ENCODE measurements around the gene SLIT3. TPM values are rescaled to one million over a fixed set of nuclear protein-coding genes. Genes with fewer than 3 reads are reported as not detected.

The SLIT3 gene
- total and polyA plus RNA-seq, 2 donors, result 8.4 to 9.2 TPM

GRCh38 chr5:168654211-168654721 lies 646.7 kb downstream of the SLIT3 start:
- DNase-seq (ENCODE audit: low read depth in 6 of 9, low spot score in 9 of 9), result no peak
- Histone ChIP-seq H3K4me1 (ENCODE audit: control insufficient read depth in 2 of 2, insufficient read depth in 2 of 2, low read length in 2 of 2) (peaks cover 0 to 11% of the 10 kb centered on the region in 2 donors), H3K27me3 (ENCODE audit: control insufficient read depth in 2 of 2, insufficient read depth in 1 of 2, low read length in 1 of 2) (no peaks in the 10 kb centered on the region), H3K9me3 (ENCODE audit: control insufficient read depth in 2 of 2, insufficient read depth in 1 of 2, low read length in 1 of 2) (no peaks in the 10 kb centered on the region), H3K27ac (ENCODE audit: low read depth in 1 of 2, low read length in 1 of 2) (peak overlapping the region; percentile 2 to 7), H3K36me3 (ENCODE audit: control insufficient read depth in 2 of 2, insufficient read depth in 2 of 2, low read length in 1 of 2) (no peaks in the 10 kb centered on the region), H3K4me3 (ENCODE audit: low read length in 2 of 2) (no peak overlapping the region)
- WGBS, result 56% methylated on average over 10 of the region's 10 CpGs

- DNase-seq (ENCODE audit: low read depth in 6 of 9, low spot score in 9 of 9), result no peak
- H3K9me3 ChIP-seq (ENCODE audit: control insufficient read depth in 2 of 2, insufficient read depth in 1 of 2, low read length in 1 of 2), result no peaks in the 10 kb centered on the region
- no peaks in the 10 kb centered on the region for H3K36me3 ChIP-seq (ENCODE audit: control insufficient read depth in 2 of 2, insufficient read depth in 2 of 2, low read length in 1 of 2)
- H3K27me3 ChIP-seq (ENCODE audit: control insufficient read depth in 2 of 2, insufficient read depth in 1 of 2, low read length in 1 of 2), result no peaks in the 10 kb centered on the region
- H3K4me1 ChIP-seq (ENCODE audit: control insufficient read depth in 2 of 2, insufficient read depth in 2 of 2, low read length in 2 of 2), result peaks cover 0 to 8% of the 10 kb centered on the region in 2 donors
- no peak overlapping the region for H3K27ac ChIP-seq (ENCODE audit: low read depth in 1 of 2, low read length in 1 of 2)
- no peak overlapping the region for H3K4me3 ChIP-seq (ENCODE audit: low read length in 2 of 2)
- WGBS, result 84% methylated on average over 4 of the region's 4 CpGs
These were observed 647.3 kb downstream of the SLIT3 start for GRCh38 chr5:168653626-168654025.

DNA sequence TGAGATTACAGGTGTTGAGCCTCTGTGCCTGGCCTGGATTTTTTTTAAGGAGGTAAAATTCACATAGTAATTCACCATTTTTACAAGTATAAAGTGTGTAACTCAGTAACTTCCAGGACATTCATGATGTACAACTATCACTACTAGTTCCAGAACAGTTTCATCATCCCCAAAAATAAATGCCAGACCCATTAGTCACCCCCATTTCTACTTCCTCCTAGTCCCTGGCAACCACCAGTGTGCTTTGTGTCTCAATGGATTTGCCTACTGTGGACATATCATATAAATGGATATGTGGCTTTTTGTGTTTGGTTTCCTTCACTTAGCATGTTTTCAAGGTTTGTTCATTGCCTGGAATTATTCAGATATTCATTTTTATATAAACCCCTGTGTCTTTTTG lies 649.3 kb downstream of the SLIT3 start:
- H3K36me3 ChIP-seq (ENCODE audit: control insufficient read depth in 2 of 2, insufficient read depth in 2 of 2, low read length in 1 of 2), result no peaks in the 10 kb centered on the region
- H3K27me3 ChIP-seq (ENCODE audit: control insufficient read depth in 2 of 2, insufficient read depth in 1 of 2, low read length in 1 of 2), result no peaks in the 10 kb centered on the region
- H3K4me1 ChIP-seq (ENCODE audit: control insufficient read depth in 2 of 2, insufficient read depth in 2 of 2, low read length in 2 of 2), result peaks cover 0 to 8% of the 10 kb centered on the region in 2 donors
- no peak overlapping the region for H3K4me3 ChIP-seq (ENCODE audit: low read length in 2 of 2)
- no peak overlapping the region for H3K27ac ChIP-seq (ENCODE audit: low read depth in 1 of 2, low read length in 1 of 2)
- H3K9me3 ChIP-seq (ENCODE audit: control insufficient read depth in 2 of 2, insufficient read depth in 1 of 2, low read length in 1 of 2), result no peaks in the 10 kb centered on the region
- no peak for DNase-seq (ENCODE audit: low read depth in 6 of 9, low spot score in 9 of 9)

DNA sequence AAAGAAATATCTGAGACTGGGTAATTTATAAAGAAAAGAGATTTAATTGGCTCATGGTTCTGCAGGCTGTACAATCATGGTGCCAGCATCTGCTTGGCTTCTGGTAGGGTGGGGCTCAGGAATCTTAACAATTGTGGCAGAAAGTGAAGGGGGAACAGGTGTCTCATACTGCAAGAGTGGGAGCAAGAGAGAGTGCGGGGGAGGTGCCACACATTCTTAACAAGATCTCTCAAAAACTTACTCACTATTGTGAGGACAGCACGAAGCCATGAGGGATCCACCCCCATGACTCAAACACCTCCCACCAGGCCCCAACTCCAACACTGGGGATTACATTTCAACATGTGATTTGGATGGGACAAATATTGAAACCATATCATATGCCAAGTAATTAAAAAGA lies 651.6 kb downstream of the SLIT3 start:
- no peak overlapping the region for H3K4me3 ChIP-seq (ENCODE audit: low read length in 2 of 2)
- H3K27ac ChIP-seq (ENCODE audit: low read depth in 1 of 2, low read length in 1 of 2), result no peak overlapping the region
- no peak for DNase-seq (ENCODE audit: low read depth in 6 of 9, low spot score in 9 of 9)
- H3K27me3 ChIP-seq (ENCODE audit: control insufficient read depth in 2 of 2, insufficient read depth in 1 of 2, low read length in 1 of 2), result no peaks in the 10 kb centered on the region
- WGBS, result 93% methylated on average over 2 of the region's 2 CpGs
- no peaks in the 10 kb centered on the region for H3K36me3 ChIP-seq (ENCODE audit: control insufficient read depth in 2 of 2, insufficient read depth in 2 of 2, low read length in 1 of 2)
- H3K9me3 ChIP-seq (ENCODE audit: control insufficient read depth in 2 of 2, insufficient read depth in 1 of 2, low read length in 1 of 2), result no peaks in the 10 kb centered on the region
- peaks cover 0 to 3% of the 10 kb centered on the region in 2 donors for H3K4me1 ChIP-seq (ENCODE audit: control insufficient read depth in 2 of 2, insufficient read depth in 2 of 2, low read length in 2 of 2)

DNA sequence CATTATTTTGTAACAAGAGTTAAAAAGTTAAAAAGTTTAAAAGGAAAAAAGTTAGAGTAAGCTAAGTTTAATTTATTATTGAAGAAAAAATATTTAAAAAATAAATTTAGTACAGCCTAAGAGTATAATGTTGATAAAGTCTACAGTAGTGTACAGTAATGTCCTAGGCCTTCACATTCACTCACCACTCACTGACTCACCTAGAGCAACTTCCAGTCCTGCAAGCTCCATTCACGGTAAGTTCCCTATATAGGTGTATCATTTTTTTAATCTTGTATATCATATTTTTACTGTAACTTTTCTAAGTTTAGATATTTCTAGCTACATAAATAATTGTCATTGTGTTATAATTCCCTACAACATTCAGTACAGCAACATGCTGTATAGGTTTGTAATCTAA lies 652.4 kb downstream of the SLIT3 start:
- H3K4me3 ChIP-seq (ENCODE audit: low read length in 2 of 2), result no peak overlapping the region
- no peaks in the 10 kb centered on the region for H3K9me3 ChIP-seq (ENCODE audit: control insufficient read depth in 2 of 2, insufficient read depth in 1 of 2, low read length in 1 of 2)
- H3K4me1 ChIP-seq (ENCODE audit: control insufficient read depth in 2 of 2, insufficient read depth in 2 of 2, low read length in 2 of 2), result peaks cover 0 to 1% of the 10 kb centered on the region in 2 donors
- no peak for DNase-seq (ENCODE audit: low read depth in 6 of 9, low spot score in 9 of 9)
- no peak overlapping the region for H3K27ac ChIP-seq (ENCODE audit: low read depth in 1 of 2, low read length in 1 of 2)
- WGBS, result 99% methylated on average over 1 of the region's 1 CpG
- no peaks in the 10 kb centered on the region for H3K27me3 ChIP-seq (ENCODE audit: control insufficient read depth in 2 of 2, insufficient read depth in 1 of 2, low read length in 1 of 2)
- no peaks in the 10 kb centered on the region for H3K36me3 ChIP-seq (ENCODE audit: control insufficient read depth in 2 of 2, insufficient read depth in 2 of 2, low read length in 1 of 2)

GRCh38 chr5:168648016-168648415 lies 652.9 kb downstream of the SLIT3 start:
- WGBS, result 99% methylated on average over 1 of the region's 1 CpG
- H3K27ac ChIP-seq (ENCODE audit: low read depth in 1 of 2, low read length in 1 of 2), result no peak overlapping the region
- no peaks in the 10 kb centered on the region for H3K27me3 ChIP-seq (ENCODE audit: control insufficient read depth in 2 of 2, insufficient read depth in 1 of 2, low read length in 1 of 2)
- no peak for DNase-seq (ENCODE audit: low read depth in 6 of 9, low spot score in 9 of 9)
- H3K4me1 ChIP-seq (ENCODE audit: control insufficient read depth in 2 of 2, insufficient read depth in 2 of 2, low read length in 2 of 2), result no peaks in the 10 kb centered on the region
- H3K4me3 ChIP-seq (ENCODE audit: low read length in 2 of 2), result no peak overlapping the region
- H3K9me3 ChIP-seq (ENCODE audit: control insufficient read depth in 2 of 2, insufficient read depth in 1 of 2, low read length in 1 of 2), result no peaks in the 10 kb centered on the region
- no peaks in the 10 kb centered on the region for H3K36me3 ChIP-seq (ENCODE audit: control insufficient read depth in 2 of 2, insufficient read depth in 2 of 2, low read length in 1 of 2)

DNA sequence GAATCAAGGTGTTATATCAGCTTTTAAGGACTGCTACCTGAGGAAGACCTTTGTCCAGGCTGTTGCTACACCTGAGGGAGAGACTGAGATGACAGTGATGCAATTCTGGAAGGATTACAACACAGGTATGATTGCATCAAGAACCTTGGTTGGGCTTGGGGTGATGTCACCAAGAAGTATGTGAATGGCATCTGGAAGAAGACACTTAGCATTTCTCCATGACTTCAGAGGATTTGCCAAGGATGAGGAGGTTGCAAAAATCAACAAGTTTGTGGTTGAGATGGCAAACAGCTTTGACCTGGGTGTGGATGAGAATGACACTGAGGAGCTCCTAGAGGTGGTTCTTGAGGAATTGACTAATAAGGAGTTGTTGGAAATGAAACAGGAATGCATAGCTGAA lies 653.9 kb downstream of the SLIT3 start:
- H3K9me3 ChIP-seq (ENCODE audit: control insufficient read depth in 2 of 2, insufficient read depth in 1 of 2, low read length in 1 of 2), result no peaks in the 10 kb centered on the region
- no peaks in the 10 kb centered on the region for H3K4me1 ChIP-seq (ENCODE audit: control insufficient read depth in 2 of 2, insufficient read depth in 2 of 2, low read length in 2 of 2)
- no peak for DNase-seq (ENCODE audit: low read depth in 6 of 9, low spot score in 9 of 9)
- H3K27ac ChIP-seq (ENCODE audit: low read depth in 1 of 2, low read length in 1 of 2), result no peak overlapping the region
- no peaks in the 10 kb centered on the region for H3K36me3 ChIP-seq (ENCODE audit: control insufficient read depth in 2 of 2, insufficient read depth in 2 of 2, low read length in 1 of 2)
- H3K4me3 ChIP-seq (ENCODE audit: low read length in 2 of 2), result no peak overlapping the region
- no peaks in the 10 kb centered on the region for H3K27me3 ChIP-seq (ENCODE audit: control insufficient read depth in 2 of 2, insufficient read depth in 1 of 2, low read length in 1 of 2)

GRCh38 chr5:168646335-168646734 lies 654.6 kb downstream of the SLIT3 start:
- H3K27ac ChIP-seq (ENCODE audit: low read depth in 1 of 2, low read length in 1 of 2), result no peak overlapping the region
- H3K27me3 ChIP-seq (ENCODE audit: control insufficient read depth in 2 of 2, insufficient read depth in 1 of 2, low read length in 1 of 2), result no peaks in the 10 kb centered on the region
- H3K9me3 ChIP-seq (ENCODE audit: control insufficient read depth in 2 of 2, insufficient read depth in 1 of 2, low read length in 1 of 2), result no peaks in the 10 kb centered on the region
- no peaks in the 10 kb centered on the region for H3K4me1 ChIP-seq (ENCODE audit: control insufficient read depth in 2 of 2, insufficient read depth in 2 of 2, low read length in 2 of 2)
- no peaks in the 10 kb centered on the region for H3K36me3 ChIP-seq (ENCODE audit: control insufficient read depth in 2 of 2, insufficient read depth in 2 of 2, low read length in 1 of 2)
- H3K4me3 ChIP-seq (ENCODE audit: low read length in 2 of 2), result no peak overlapping the region
- DNase-seq (ENCODE audit: low read depth in 6 of 9, low spot score in 9 of 9), result no peak
- WGBS, result 95% methylated on average over 5 of the region's 5 CpGs

- 96% methylated on average over 3 of the region's 3 CpGs for WGBS
- no peaks in the 10 kb centered on the region for H3K36me3 ChIP-seq (ENCODE audit: control insufficient read depth in 2 of 2, insufficient read depth in 2 of 2, low read length in 1 of 2)
- no peak overlapping the region for H3K4me3 ChIP-seq (ENCODE audit: low read length in 2 of 2)
- H3K27me3 ChIP-seq (ENCODE audit: control insufficient read depth in 2 of 2, insufficient read depth in 1 of 2, low read length in 1 of 2), result no peaks in the 10 kb centered on the region
- H3K9me3 ChIP-seq (ENCODE audit: control insufficient read depth in 2 of 2, insufficient read depth in 1 of 2, low read length in 1 of 2), result no peaks in the 10 kb centered on the region
- DNase-seq (ENCODE audit: low read depth in 6 of 9, low spot score in 9 of 9), result no peak
- H3K27ac ChIP-seq (ENCODE audit: low read depth in 1 of 2, low read length in 1 of 2), result no peak overlapping the region
- no peaks in the 10 kb centered on the region for H3K4me1 ChIP-seq (ENCODE audit: control insufficient read depth in 2 of 2, insufficient read depth in 2 of 2, low read length in 2 of 2)
These were observed 655.7 kb downstream of the SLIT3 start for GRCh38 chr5:168645195-168645594.

DNA sequence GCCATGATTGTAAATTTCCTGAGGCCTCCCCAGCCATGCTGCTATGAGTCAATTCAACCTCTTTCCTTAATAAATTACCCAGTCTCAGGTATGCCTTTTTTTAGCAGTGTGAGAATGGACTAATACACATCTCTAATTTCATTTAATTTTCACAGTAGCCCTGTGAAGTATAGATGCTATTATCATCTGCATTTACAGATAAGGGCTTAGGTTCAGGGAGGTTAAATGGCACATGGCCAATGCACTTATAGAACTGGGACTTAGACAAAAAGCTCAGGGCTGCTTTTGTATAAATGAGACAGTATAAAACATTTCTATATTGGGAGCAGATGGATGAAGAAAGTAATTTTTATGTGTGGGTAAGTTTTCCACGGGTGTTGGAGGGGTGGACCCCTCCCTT lies 658.9 kb downstream of the SLIT3 start:
- no peak for DNase-seq (ENCODE audit: low read depth in 6 of 9, low spot score in 9 of 9)
- no peaks in the 10 kb centered on the region for H3K9me3 ChIP-seq (ENCODE audit: control insufficient read depth in 2 of 2, insufficient read depth in 1 of 2, low read length in 1 of 2)
- WGBS, result 91% methylated on average over 1 of the region's 1 CpG
- H3K4me1 ChIP-seq (ENCODE audit: control insufficient read depth in 2 of 2, insufficient read depth in 2 of 2, low read length in 2 of 2), result no peaks in the 10 kb centered on the region
- no peaks in the 10 kb centered on the region for H3K36me3 ChIP-seq (ENCODE audit: control insufficient read depth in 2 of 2, insufficient read depth in 2 of 2, low read length in 1 of 2)
- no peak overlapping the region for H3K4me3 ChIP-seq (ENCODE audit: low read length in 2 of 2)
- no peak overlapping the region for H3K27ac ChIP-seq (ENCODE audit: low read depth in 1 of 2, low read length in 1 of 2)
- H3K27me3 ChIP-seq (ENCODE audit: control insufficient read depth in 2 of 2, insufficient read depth in 1 of 2, low read length in 1 of 2), result no peaks in the 10 kb centered on the region

Data from thymus (tissue), 11 donors.